Suppressor macrophage (primary cell): Measurements from ENCODE around the gene USP36.

ENCODE experiments used
- DNase-seq, 4 experiments: peaks; one replicate each; pipeline ENCODE4 v3.0.0-alpha.2; 2020 to 2022

The USP36 gene

DNA sequence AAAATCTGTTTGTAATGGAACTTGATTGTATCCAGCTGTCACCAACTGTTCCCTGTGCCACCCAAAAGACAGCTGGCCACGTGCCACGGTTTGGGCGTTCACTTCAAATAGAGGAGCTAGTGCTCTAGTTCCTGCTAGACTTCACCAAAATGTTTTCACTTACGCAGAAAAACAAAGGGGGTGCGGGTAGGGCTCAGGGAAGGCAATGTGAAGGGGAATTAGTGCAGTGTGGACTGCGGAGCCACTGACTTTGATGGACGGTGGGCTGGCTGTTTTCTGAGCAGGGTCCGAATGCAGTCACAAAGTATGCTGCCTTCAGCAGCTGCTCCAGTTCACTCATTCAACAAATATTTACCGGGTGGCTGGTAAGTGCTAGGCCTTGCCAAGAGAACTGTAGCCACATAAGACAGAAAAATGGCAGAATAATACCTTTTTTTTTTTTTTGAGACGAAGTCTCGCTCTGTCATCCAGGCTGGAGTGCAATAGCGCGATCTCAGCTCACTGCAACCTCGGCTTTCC lies 50.9 kb downstream of the USP36 start:
- DNase-seq = peak; percentile 22 to 56 (median 42)

DNA sequence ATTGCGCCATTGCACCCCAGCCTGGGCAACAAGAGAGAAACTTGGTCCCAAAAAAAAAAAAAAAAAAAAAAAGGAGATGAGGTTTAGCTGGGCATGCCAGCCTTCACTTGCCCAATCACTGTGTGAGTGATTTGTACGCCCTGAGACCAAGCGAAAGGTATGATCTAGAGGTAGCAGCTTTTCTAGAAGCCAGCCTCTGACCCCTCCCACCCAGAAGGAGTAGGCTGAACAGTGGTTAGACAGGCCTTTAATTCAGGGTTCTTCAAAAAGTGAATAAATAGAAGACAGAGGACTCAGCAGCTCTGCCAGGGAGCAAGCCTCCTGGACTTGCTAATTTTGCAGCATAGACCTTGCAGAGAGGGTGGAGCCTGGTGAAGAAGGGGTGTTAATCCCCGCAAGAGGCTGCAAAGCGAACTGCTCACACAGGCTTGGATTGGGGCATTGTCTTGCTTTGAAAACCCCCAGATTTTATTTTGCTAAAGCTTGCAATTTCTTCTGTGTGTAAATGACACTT lies 51.4 kb downstream of the USP36 start:
- no peak for DNase-seq

DNA sequence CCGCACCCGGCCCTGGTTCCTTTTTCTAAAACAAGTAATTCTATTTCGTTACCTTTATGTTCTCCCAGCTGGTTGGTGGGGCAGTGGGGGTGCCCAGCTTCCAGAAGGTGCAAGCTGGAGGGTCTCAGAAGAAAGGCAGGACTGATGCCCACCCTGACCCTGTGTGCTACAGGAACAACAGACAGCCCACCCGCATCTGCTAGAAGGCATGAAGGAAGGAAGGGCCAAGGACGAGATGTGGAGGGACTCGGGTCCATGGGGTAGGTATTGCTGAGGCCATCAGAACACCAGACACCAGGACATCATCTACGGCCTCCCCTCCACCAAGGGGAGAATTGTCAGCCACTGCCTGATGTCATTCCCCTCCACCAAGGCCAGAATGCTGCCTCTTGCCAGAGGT lies 52.2 kb downstream of the USP36 start:
- no peak for DNase-seq

DNA sequence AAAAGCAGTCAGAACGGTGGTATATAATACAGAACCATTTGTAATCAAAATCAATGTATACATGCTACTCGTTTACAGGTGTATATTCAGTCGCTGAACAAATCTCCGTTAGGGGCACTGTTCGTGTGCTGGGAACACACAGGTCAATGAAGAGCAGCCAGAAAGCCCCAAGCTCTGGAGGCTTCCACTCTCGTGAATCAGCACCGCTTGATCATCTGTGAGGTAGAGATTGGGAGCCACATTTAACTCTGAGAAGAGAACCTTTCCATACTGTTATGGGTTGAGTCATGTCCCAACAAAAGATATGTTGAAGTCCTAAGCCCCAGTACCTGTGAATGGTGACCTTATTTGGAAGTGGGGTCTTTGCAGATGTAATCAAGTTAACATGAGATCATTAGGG lies 53.2 kb downstream of the USP36 start:
- no peak for DNase-seq

- no peak for DNase-seq
These were observed 55.0 kb downstream of the USP36 start for GRCh38 chr17:78785663-78786057.

GRCh38 chr17:78785011-78785662 lies 55.5 kb downstream of the USP36 start:
- no peak for DNase-seq

GRCh38 chr17:78784352-78784751 lies 56.3 kb downstream of the USP36 start:
- no peak for DNase-seq

GRCh38 chr17:78783711-78784324 lies 56.8 kb downstream of the USP36 start:
- DNase-seq = peak in 3 of 4 experiments; percentile 12 to 36 (median 30)

- no peak for DNase-seq
These were observed 58.7 kb downstream of the USP36 start, which contains the start of gene CYTH1 for GRCh38 chr17:78781893-78782304. TSS of gene CYTH1 (minus strand) at chr17:78782273. CDS start at chr17:78782223, 50 bp downstream.

- peak; percentile 47 to 74 (median 60) for DNase-seq
These were observed 59.3 kb downstream of the USP36 start for GRCh38 chr17:78781104-78781892.

DNA sequence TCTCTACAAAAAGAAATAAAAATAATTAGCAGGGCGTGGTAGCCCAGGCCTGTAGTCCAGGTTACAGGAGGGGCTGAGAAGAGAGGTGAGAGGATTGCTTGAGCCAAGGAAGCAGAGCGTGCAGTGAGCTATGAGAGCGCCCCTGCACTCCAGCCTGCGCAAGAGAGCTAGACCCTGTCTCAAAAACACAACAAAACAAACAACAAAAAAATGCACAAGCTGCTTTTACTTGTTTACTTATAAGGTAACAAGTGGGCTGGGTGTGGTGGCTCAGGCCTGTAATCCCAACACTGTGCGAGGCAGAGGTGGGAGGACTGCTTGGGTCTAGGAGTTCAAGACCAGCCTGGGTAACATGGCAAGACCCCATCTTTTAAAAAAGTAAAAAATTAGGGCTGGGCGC lies 60.3 kb downstream of the USP36 start:
- no peak for DNase-seq

GRCh38 chr17:78779850-78780249 lies 60.8 kb downstream of the USP36 start:
- DNase-seq = peak; percentile 33 to 54 (median 48)

- DNase-seq = peak in 2 of 4 experiments; percentile 55 to 56
These were observed 61.3 kb downstream of the USP36 start for GRCh38 chr17:78779286-78779651.

- peak in 1 of 4 experiments; percentile 27 for DNase-seq
These were observed 62.7 kb downstream of the USP36 start for GRCh38 chr17:78777881-78778280.

GRCh38 chr17:78774956-78775571 lies 65.5 kb downstream of the USP36 start:
- peak; percentile 51 to 61 (median 54) for DNase-seq

GRCh38 chr17:78774453-78774852 lies 66.2 kb downstream of the USP36 start:
- peak; percentile 29 to 46 (median 44) for DNase-seq

DNA sequence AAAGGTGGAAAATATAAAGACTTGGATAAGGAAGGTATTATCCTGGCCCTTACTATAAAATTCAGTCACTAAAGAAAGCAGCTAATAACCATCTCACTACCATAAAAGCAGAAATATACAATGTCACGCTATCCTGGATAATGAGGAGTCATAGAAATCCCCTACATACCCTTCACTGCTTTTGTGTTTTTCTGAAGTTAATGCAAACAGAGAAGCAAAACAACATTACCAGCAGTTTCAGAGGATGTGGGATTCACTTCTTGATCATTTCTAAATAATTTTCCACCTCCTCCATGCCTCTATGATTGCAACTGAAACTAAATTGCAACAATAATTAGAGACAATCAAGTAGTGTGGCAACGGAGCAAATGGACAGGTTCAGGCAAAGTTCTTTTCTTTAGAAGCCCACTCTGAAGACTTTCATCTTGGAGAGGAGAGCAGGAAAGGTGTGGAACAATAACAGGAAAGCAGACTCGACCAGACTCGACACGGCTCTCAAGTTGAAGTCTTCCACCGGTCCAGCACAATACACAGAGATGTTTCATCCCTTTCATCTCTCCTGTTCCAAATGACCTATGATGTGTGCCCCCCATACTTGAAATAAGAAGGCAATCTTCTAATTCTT lies 68.7 kb downstream of the USP36 start:
- peak in 3 of 4 experiments; percentile 36 to 71 (median 67) for DNase-seq

DNA sequence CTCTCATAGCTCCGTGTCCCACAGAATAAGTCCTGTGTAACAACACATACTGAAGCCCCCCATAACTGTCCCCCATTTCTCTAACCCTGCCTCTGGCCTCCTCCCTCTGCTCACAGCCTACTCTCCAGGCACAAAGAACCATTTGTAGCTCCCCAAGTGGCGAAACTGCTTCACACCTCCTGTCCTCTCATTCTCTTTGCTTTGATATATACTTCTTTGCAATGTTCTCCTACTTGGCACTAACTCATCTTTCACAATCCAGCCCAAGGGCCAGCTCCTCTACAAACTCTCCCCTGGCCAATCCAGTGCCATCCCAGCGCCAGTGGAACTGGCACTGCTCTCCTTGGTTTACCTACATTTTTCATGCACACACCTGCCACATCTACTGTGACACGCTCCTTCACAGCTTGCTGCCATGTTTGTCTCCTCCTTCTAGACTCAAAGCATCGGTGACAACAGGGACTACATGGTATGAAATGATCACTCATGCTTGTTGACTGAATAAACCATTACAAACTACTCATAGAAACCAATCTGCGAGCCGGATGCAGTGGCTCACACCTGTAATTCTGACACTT lies 71.3 kb downstream of the USP36 start:
- no peak for DNase-seq

DNA sequence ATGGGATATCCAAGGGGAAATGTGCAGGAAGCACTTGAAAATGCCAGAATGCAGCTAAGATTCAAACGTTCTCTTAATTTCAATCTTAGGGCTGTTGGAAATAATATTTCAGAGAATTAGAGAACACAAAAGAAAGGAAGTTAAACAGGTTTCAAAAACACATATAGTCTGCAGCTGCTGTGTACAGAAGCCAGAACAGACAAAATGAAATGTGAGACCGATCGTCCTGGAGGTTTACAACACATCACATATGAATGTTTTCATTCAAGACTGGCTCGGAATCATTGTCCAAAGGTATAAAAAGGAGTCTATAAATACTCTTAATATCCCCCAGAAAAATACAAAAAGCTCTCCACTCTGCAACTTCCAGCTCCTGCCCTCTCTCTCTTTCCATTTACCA lies 72.8 kb downstream of the USP36 start:
- no peak for DNase-seq

- DNase-seq = peak in 1 of 4 experiments; percentile 38
These were observed 73.8 kb downstream of the USP36 start for GRCh38 chr17:78766743-78767294.

DNA sequence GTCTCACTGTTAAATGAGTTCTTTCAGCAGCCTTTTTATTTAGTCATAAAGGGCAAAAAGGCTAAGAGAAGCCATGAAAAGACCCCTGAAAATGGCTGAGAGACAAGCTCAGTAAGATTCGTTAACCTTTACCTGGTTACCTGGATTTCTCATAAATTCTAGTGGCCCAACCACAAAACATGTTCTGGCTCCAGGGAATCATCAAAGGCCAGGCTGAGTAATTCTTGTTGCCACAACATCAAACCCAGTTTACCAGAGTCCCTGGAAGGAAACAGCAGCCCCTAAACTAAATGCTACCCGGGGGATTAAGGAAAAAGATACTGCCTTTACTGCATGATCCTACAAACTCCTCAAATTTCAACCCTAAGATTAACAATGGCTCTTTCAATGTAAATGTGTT lies 74.4 kb downstream of the USP36 start:
- DNase-seq = no peak
